Endothelial cell of umbilical vein (primary cell): ENCODE results near the gene CEP19. TPM values are rescaled to one million over a fixed set of nuclear protein-coding genes. Genes with fewer than 3 reads are reported as not detected.

Source experiments
- BruUV-seq: library from RNA; stranded (reverse); fragments of 400-500 nt; replicated peaks from 2 replicates; lab custom pipeline; 2021; lab: Mats Ljungman, UMichigan
- CTCF ChIA-PET: fragments of 300-600, 350-600 bp; sonication (Branson Sonifier 250); formaldehyde crosslinking; loops from one replicate; lab custom pipeline; 2021; ENCODE audit warnings: antibody characterized with exemption, inconsistent platforms; lab: Charles Lee
- POLR2A ChIA-PET: fragments of 300-600, 350-600 bp; sonication (Branson Sonifier 250); formaldehyde crosslinking; loops from one replicate; lab custom pipeline; 2021; ENCODE audit warnings: antibody characterized with exemption, inconsistent platforms; lab: Charles Lee
- DNase-seq: peaks from one replicate; pipeline ENCODE4 v3.0.0-alpha.2; 2011; ENCODE audit warnings: low read depth, low spot score
- FAIRE-seq: peaks from 2 replicates; lab custom pipeline; 2011; peaks lifted over from hg19 to GRCh38; lab: Jason Lieb, UNC
- H2AFZ ChIP-seq: 2 replicates; pipeline ENCODE4 v1.6.0; 2012; ENCODE audit warnings: low read depth, low read length, control low read depth, inconsistent platforms
- H3K27ac ChIP-seq: 2 replicates; pipeline ENCODE4 v1.5.1; 2011; ENCODE audit warnings: low read depth, mild to moderate bottlenecking, control low read depth, low read length, moderate library complexity; ENCODE audit not compliant: insufficient read depth
- H3K27me3 ChIP-seq, 2 experiments: 2 replicates each; pipeline versions ENCODE4 v1.6.0 to v1.6.1; 2011; ENCODE audit warnings: low read length in 2 of 2, mixed read lengths in 1 of 2; ENCODE audit not compliant: control insufficient read depth in 2 of 2, insufficient read depth in 2 of 2
- H3K36me3 ChIP-seq, 2 experiments: 2 replicates in 1 of 2; 3 replicates in 1 of 2; pipeline ENCODE4 v1.5.1; 2011; ENCODE audit warnings: low read length in 2 of 2, mild to moderate bottlenecking in 1 of 2, moderate library complexity in 1 of 2; ENCODE audit not compliant: control insufficient read depth in 2 of 2, insufficient read depth in 2 of 2; ENCODE audit errors: extremely low read depth in 1 of 2
- H3K4me1 ChIP-seq: 3 replicates; pipeline ENCODE4 v1.5.1; 2011; ENCODE audit warnings: mild to moderate bottlenecking, low read length; ENCODE audit not compliant: control insufficient read depth, insufficient read depth; ENCODE audit errors: extremely low read depth
- H3K4me2 ChIP-seq: 2 replicates; pipeline ENCODE4 v1.6.1; 2011; ENCODE audit warnings: low read length, control low read depth, mixed read lengths; ENCODE audit not compliant: insufficient read depth
- H3K4me3 ChIP-seq, 3 experiments: fragments of 200-600 bp in 1 of 3; sonication (generic), shearing (Covaris generic) in 1 of 3; replicated peaks in 1 of 3; 2 replicates each; pipeline ENCODE4 v1.5.1; 2011 to 2016; ENCODE audit warnings: control low read depth in 3 of 3, low read length in 3 of 3, mild to moderate bottlenecking in 2 of 3, inconsistent platforms in 1 of 3, low read depth in 1 of 3, moderate library complexity in 1 of 3; ENCODE audit not compliant: insufficient read depth in 1 of 3
- H3K79me2 ChIP-seq: 2 replicates; pipeline ENCODE4 v1.6.0; 2012; ENCODE audit warnings: low read length, inconsistent platforms; ENCODE audit not compliant: control insufficient read depth, insufficient read depth
- H3K9ac ChIP-seq: replicated peaks from 2 replicates; pipeline ENCODE3; 2011; ENCODE audit warnings: low read length, control low read depth; ENCODE audit not compliant: insufficient read depth; ENCODE audit errors: extremely low read depth
- H3K9me1 ChIP-seq: replicated peaks from 3 replicates; pipeline ENCODE4 v1.6.0; 2011; ENCODE audit warnings: mild to moderate bottlenecking, low read length; ENCODE audit not compliant: control insufficient read depth, insufficient read depth; ENCODE audit errors: extremely low read depth
- H3K9me3 ChIP-seq: replicated peaks from 2 replicates; pipeline ENCODE4 v1.5.1; 2012; ENCODE audit warnings: low read length, inconsistent platforms; ENCODE audit not compliant: control insufficient read depth, insufficient read depth
- H4K20me1 ChIP-seq: replicated peaks from 2 replicates; pipeline ENCODE3; 2011; ENCODE audit warnings: mild to moderate bottlenecking, low read length; ENCODE audit not compliant: control insufficient read depth, insufficient read depth; ENCODE audit errors: extremely low read depth
- EZH2 ChIP-seq: IDR thresholded peaks from 2 replicates; pipeline ENCODE4 v1.6.1; 2012; ENCODE audit warnings: borderline replicate concordance, low read depth, mild to moderate bottlenecking, moderate library complexity, low read length, inconsistent platforms; ENCODE audit not compliant: severe bottlenecking
- FOS ChIP-seq: IDR thresholded peaks from 2 replicates; pipeline ENCODE4 v1.6.1; 2011; ENCODE audit warnings: mild to moderate bottlenecking, low read length, moderate library complexity, borderline replicate concordance; ENCODE audit not compliant: insufficient read depth
- GATA2 ChIP-seq: IDR thresholded peaks from 2 replicates; pipeline ENCODE4 v1.7.0; 2011; ENCODE audit warnings: low read depth, mild to moderate bottlenecking, moderate library complexity, mixed read lengths, low read length; ENCODE audit not compliant: insufficient read length, insufficient read depth
- JUN ChIP-seq: IDR thresholded peaks from 2 replicates; pipeline ENCODE4 v1.6.1; 2011; ENCODE audit warnings: borderline replicate concordance, low read depth; ENCODE audit not compliant: insufficient read length, insufficient read depth
- MYC ChIP-seq: IDR thresholded peaks from one replicate; pipeline ENCODE4 v1.6.1; 2011; ENCODE audit warnings: mild to moderate bottlenecking, low read depth, low read length
- POLR2A ChIP-seq: IDR thresholded peaks from 2 replicates; pipeline ENCODE4 v1.6.1; 2012; ENCODE audit warnings: low read depth, mild to moderate bottlenecking, control low read depth, low read length
- POLR2AphosphoS5 ChIP-seq: IDR thresholded peaks from 2 replicates; pipeline ENCODE4 v1.6.1; 2012; ENCODE audit warnings: low read depth, mild to moderate bottlenecking, control low read depth, low read length, moderate library complexity; ENCODE audit not compliant: insufficient read depth
- dilution Hi-C: fragments of 300-500 bp; cut with MboI; formaldehyde crosslinking; loops from one replicate; pipeline ENCODE4 v1.15.0; 2019; ENCODE audit warnings: low sequenced_read_pairs; ENCODE audit not compliant: extremely low pct_ligation_motif_present
- intact Hi-C: fragments of 100-400 bp; cut with micrococcal nuclease; formaldehyde crosslinking; loops from one replicate; pipeline ENCODE4 v1.10.0; 2022
- polyA plus RNA-seq, 4 experiments: library from polyadenylated mRNA; depleted of rRNA in 3 of 4; stranded (reverse) in 3 of 4; unstranded in 1 of 4; fragments of >200 nt; gene quantifications; 2 replicates each; pipeline versions ENCODE4 v1.2.1 to v1.2.3, GENCODE V29; 2011 to 2012; ENCODE audit warnings: missing spikeins in 1 of 4
- total RNA-seq: library from RNA; stranded (reverse); gene quantifications from 2 replicates; pipeline ENCODE4 v1.2.3, GENCODE V29; 2021
- TF ChIP-seq, protein P1 (sequence below), 2 donors: IDR thresholded peaks; 1 replicate in 1 of 2; 2 replicates in 1 of 2; pipeline ENCODE4 v1.5.1; 2011; ENCODE audit warnings: low read length in 2 of 2, mild to moderate bottlenecking in 2 of 2, moderate library complexity in 2 of 2, control low read depth in 1 of 2, inconsistent platforms in 1 of 2, low read depth in 1 of 2; ENCODE audit not compliant: insufficient read depth in 1 of 2; ENCODE audit errors: extremely low read depth in 1 of 2
- TF ChIP-seq, protein P2 (sequence below): IDR thresholded peaks from 2 replicates; pipeline ENCODE4 v1.6.1; 2011; ENCODE audit not compliant: insufficient read depth, insufficient read length

CEP19 gene
- total and polyA plus RNA-seq, 2 donors (not counting 3 experiments of a cell fraction or from before 2014, with no cell fraction given): 0.87 to 1.6 TPM

DNA sequence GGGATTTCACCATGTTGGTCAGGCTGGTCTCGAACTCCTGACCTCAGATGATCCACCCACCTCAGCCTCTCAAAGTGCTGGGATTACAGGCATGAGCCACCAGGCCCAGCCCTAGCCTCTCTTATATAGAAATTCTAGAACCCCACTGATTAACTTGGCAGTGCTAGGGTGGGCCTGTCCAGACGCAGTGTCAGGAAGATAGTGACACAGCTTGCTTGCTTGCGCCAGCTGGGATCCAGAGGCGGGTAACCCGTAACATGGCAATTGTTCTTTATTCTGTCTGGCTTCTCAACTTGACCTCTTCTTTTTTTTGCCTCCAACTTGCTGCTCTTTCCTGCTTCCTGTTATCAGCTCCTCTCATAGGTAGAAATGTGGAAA is 16.2 kb downstream of the CEP19 start:
- ChIA-PET CTCF (interaction anchor here (1.8 kb wide), 1 partner anchor 86 kb away, joined by 8 read pairs; no protein-coding TSS in a partner anchor), POLR2A (no interaction called here)
- no peak overlapping the region for H3K27ac ChIP-seq
- no TSS peak for BruUV-seq
- no peak for TF ChIP-seq EZH2
- TF ChIP-seq MYC: no peak
- TF ChIP-seq, protein P1, sequence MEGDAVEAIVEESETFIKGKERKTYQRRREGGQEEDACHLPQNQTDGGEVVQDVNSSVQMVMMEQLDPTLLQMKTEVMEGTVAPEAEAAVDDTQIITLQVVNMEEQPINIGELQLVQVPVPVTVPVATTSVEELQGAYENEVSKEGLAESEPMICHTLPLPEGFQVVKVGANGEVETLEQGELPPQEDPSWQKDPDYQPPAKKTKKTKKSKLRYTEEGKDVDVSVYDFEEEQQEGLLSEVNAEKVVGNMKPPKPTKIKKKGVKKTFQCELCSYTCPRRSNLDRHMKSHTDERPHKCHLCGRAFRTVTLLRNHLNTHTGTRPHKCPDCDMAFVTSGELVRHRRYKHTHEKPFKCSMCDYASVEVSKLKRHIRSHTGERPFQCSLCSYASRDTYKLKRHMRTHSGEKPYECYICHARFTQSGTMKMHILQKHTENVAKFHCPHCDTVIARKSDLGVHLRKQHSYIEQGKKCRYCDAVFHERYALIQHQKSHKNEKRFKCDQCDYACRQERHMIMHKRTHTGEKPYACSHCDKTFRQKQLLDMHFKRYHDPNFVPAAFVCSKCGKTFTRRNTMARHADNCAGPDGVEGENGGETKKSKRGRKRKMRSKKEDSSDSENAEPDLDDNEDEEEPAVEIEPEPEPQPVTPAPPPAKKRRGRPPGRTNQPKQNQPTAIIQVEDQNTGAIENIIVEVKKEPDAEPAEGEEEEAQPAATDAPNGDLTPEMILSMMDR (IDR thresholded peaks at IDR 0.05; ENCODE audit: extremely low read depth in 1 of 2, insufficient read depth in 1 of 2, low read depth in 1 of 2, low read length in 2 of 2): no peak
- no peak for TF ChIP-seq POLR2AphosphoS5
- no peak for TF ChIP-seq POLR2A
- no peak for TF ChIP-seq GATA2
- TF ChIP-seq, protein P2, sequence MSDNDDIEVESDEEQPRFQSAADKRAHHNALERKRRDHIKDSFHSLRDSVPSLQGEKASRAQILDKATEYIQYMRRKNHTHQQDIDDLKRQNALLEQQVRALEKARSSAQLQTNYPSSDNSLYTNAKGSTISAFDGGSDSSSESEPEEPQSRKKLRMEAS: no peak
- no peak for TF ChIP-seq FOS
- no peak for TF ChIP-seq JUN
- no peak overlapping the region for H3K4me3 ChIP-seq
- no peak overlapping the region for H3K4me2 ChIP-seq
- FAIRE-seq (no peak), DNase-seq (no peak)
- no peaks in the 10 kb centered on the region for H4K20me1 ChIP-seq
- no peak overlapping the region for H2AFZ ChIP-seq
- dilution Hi-C loops (no loop called here), intact Hi-C loops (no loop called here)
- H3K4me1 ChIP-seq: no peaks in the 10 kb centered on the region
- no peaks in the 10 kb centered on the region for H3K36me3 ChIP-seq
- H3K9ac ChIP-seq: no peak overlapping the region
- H3K27me3 ChIP-seq: peaks cover 0 to 2% of the 10 kb centered on the region in 2 experiments
- H3K79me2 ChIP-seq: no peaks in the 10 kb centered on the region
- no peaks in the 10 kb centered on the region for H3K9me3 ChIP-seq
- no peaks in the 10 kb centered on the region for H3K9me1 ChIP-seq
